Progenitor cell of endocrine pancreas (in vitro differentiated cells): ENCODE data around the gene LIN7C. TPM values are rescaled to one million over a fixed set of nuclear protein-coding genes. Genes with fewer than 3 reads are reported as not detected.

Source experiments
- DNase-seq: peaks from one replicate; pipeline ENCODE4 v3.0.0; 2021; ENCODE audit warnings: low spot score; ENCODE audit not compliant: unreplicated experiment
- H3K27ac Mint-ChIP-seq: 2 replicates; pipeline ENCODE4 v1.8.0; 2021; ENCODE audit warnings: mild to moderate bottlenecking, moderate library complexity, mixed read lengths
- H3K27me3 Mint-ChIP-seq: 2 replicates; pipeline ENCODE4 v1.8.0; 2021; ENCODE audit warnings: mixed read lengths
- H3K36me3 Mint-ChIP-seq: 2 replicates; pipeline ENCODE4 v1.8.0; 2022; ENCODE audit warnings: mixed read lengths; ENCODE audit not compliant: insufficient read depth
- H3K4me1 Mint-ChIP-seq: 2 replicates; pipeline ENCODE4 v1.8.0; 2021; ENCODE audit warnings: low read depth, mixed read lengths
- H3K4me3 Mint-ChIP-seq: 2 replicates; pipeline ENCODE4 v1.8.0; 2021; ENCODE audit warnings: low read depth, mild to moderate bottlenecking, moderate library complexity, mixed read lengths
- H3K9me3 Mint-ChIP-seq: 2 replicates; pipeline ENCODE4 v1.8.0; 2021; ENCODE audit warnings: low read depth, mixed read lengths
- total RNA-seq: library from RNA; stranded (reverse); gene quantifications from 2 replicates; pipeline ENCODE4 v1.2.1, GENCODE V29; 2021
- TF ChIP-seq, protein P1 (sequence below): fragments of 200-600 bp; sonication (generic); IDR thresholded peaks from one replicate; pipeline ENCODE4 v1.5.0; 2021; ENCODE audit warnings: antibody characterized with exemption, mild to moderate bottlenecking; ENCODE audit not compliant: unreplicated experiment

LIN7C gene
- total RNA-seq, 1 donor from 2014 or later: 38.2 TPM

DNA sequence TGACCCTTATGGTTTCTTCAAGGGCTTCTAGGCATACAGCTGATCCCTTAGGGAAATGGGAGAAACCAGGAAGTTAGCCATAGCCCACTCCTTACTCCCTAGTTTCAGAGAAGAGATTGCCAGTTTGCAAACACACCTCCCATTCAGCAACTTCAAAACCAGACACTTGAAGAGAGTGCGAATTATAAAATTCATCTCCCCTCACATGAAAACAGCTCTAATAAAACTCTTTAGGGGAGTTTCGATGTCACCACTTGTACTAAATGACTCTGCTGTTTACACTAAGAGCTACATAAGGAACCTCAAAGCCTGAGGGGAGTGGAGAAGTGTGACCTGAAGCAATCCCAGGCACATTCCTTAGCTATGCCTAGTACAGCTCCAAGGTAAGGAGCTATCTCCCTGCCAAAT is 42.3 kb downstream of the LIN7C start:
- H3K27ac Mint-ChIP-seq: peak overlapping the region; percentile 91

DNA sequence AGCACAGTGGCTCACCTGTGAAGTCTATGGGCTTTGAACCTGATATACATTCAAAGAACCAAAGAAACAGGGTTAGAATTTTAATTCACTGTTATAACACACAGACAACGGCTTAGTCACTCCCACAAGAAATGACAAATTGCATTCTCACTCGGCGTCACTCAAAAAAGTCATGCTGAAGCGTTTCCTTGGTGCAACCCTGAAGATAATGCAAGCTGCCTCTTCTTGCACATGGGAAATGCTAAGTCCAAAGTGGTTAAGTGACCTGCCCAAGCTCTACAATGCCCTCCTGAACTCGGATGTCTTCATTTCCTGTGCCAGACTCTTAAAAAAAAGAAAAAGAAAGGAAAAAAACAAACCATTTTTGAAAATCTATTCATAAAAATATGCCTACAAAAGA is 44.0 kb downstream of the LIN7C start:
- peaks cover 5% of the 10 kb centered on the region for H3K36me3 Mint-ChIP-seq
- TF ChIP-seq, protein P1, sequence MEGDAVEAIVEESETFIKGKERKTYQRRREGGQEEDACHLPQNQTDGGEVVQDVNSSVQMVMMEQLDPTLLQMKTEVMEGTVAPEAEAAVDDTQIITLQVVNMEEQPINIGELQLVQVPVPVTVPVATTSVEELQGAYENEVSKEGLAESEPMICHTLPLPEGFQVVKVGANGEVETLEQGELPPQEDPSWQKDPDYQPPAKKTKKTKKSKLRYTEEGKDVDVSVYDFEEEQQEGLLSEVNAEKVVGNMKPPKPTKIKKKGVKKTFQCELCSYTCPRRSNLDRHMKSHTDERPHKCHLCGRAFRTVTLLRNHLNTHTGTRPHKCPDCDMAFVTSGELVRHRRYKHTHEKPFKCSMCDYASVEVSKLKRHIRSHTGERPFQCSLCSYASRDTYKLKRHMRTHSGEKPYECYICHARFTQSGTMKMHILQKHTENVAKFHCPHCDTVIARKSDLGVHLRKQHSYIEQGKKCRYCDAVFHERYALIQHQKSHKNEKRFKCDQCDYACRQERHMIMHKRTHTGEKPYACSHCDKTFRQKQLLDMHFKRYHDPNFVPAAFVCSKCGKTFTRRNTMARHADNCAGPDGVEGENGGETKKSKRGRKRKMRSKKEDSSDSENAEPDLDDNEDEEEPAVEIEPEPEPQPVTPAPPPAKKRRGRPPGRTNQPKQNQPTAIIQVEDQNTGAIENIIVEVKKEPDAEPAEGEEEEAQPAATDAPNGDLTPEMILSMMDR: no peak
- H3K9me3 Mint-ChIP-seq: no peaks in the 10 kb centered on the region
- peak overlapping the region; percentile 22 for H3K27ac Mint-ChIP-seq
- no peaks in the 10 kb centered on the region for H3K27me3 Mint-ChIP-seq
- H3K4me3 Mint-ChIP-seq: no peak overlapping the region
- no peak for DNase-seq
- H3K4me1 Mint-ChIP-seq: peaks cover 68% of the 10 kb centered on the region

More for the DNA sequence above, 42.3 kb downstream of the LIN7C start:
- no peak for DNase-seq
- Mint-ChIP-seq H3K27me3 (no peaks in the 10 kb centered on the region), H3K4me3 (no peak overlapping the region), H3K36me3 (peaks cover 8% of the 10 kb centered on the region), H3K9me3 (no peaks in the 10 kb centered on the region), H3K4me1 (peaks cover 71% of the 10 kb centered on the region)
- TF ChIP-seq, protein P1: no peak

DNA sequence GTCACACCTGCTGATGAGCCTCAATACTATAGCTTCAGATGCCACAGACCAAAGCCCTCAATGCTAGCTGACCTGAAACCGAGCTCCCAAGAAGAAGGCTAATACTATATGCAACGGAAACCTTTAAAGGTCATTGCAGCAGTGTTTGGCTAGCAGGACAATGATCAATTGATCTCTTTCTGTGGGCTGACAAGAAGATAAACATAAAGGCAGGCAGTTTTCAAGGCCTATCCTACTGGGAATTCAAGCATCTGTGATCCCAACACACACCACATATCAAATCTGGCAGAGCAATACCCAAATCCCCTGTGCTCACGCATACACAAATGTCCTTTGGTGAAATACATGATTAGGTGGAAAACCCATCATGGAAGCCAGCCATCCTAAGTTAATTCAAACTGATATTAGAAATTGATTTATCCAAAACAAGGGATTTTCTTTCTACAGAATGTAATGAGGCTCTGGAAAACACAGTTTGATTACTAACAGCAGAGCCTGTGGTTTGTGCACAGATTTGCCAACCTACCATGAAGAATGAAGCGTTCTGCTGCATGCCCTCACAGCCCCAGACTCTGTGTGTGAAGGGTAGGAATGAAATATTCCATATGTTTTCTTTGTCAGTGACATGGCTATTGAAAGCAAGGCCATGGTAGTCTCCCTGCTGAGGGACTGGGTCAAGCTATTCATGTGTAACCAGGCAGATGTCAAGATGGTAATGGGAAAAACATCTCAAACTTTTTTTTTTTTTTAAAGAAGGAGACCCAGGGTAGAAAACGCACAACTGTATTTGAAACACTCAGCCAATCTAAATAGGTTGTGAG is 46.2 kb downstream of the LIN7C start:
- H3K27ac Mint-ChIP-seq: peak overlapping the region; percentile 93
- H3K36me3 Mint-ChIP-seq: peaks cover 3% of the 10 kb centered on the region
- peak overlapping the region; percentile 25 for H3K4me3 Mint-ChIP-seq
- TF ChIP-seq, protein P1: no peak
- DNase-seq: no peak
- no peaks in the 10 kb centered on the region for H3K9me3 Mint-ChIP-seq
- H3K4me1 Mint-ChIP-seq: peaks cover 75% of the 10 kb centered on the region
- no peaks in the 10 kb centered on the region for H3K27me3 Mint-ChIP-seq

DNA sequence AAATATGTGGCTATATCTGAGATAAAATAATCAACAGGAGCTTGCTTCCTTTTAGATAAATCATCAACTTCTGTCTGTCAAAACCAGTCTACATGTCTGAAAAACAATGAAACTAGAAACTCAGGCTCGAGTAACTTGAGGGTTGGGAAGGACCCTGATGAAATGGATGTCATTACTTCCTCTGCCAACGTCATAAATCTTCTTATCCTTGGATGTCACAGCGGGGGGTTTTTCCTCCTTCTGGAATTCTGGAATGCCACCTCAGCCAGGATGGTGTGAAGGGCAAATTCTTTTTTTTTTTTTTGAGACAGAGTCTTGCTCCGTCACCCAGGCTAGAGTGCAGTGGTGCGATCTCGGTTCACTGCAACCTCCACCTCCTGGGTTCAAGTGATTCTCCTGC is 47.4 kb downstream of the LIN7C start:
- peaks cover 7% of the 10 kb centered on the region for H3K36me3 Mint-ChIP-seq
- TF ChIP-seq, protein P1: no peak
- H3K4me1 Mint-ChIP-seq: peaks cover 71% of the 10 kb centered on the region
- H3K4me3 Mint-ChIP-seq: peak overlapping the region; percentile 27
- DNase-seq: no peak
- H3K27me3 Mint-ChIP-seq: no peaks in the 10 kb centered on the region
- H3K9me3 Mint-ChIP-seq: peaks cover under 1% of the 10 kb centered on the region
- H3K27ac Mint-ChIP-seq: peak overlapping the region; percentile 81

DNA sequence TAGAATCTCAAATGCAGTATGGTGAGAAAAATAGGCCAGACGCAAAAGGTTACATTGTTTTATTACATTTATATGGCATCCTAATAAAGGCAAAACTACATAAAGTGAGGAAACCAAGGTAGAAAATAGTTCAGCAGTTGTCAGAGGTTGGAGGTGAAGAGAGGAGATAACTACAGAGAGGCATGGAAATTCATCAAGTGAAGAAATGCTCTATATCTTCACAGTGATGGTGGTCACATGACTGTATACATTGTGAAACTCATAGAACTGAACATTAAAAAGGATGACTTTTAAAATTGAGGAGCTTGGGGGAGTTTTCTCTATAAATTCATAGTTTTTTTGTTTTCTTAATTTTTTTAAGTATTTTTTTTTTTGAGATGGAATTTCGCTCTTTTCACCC is 48.4 kb downstream of the LIN7C start:
- Mint-ChIP-seq H3K36me3 (peaks cover 11% of the 10 kb centered on the region), H3K4me3 (no peak overlapping the region), H3K9me3 (peaks cover 2% of the 10 kb centered on the region), H3K27me3 (no peaks in the 10 kb centered on the region), H3K27ac (peak overlapping the region; percentile 90), H3K4me1 (peaks cover 70% of the 10 kb centered on the region)
- TF ChIP-seq, protein P1: no peak
- no peak for DNase-seq
